Ectodermal cell (in vitro differentiated cells): ENCODE measurements around the gene SLC28A3.
"Not testable (repeated sequence)": the region's sequence is repeated elsewhere in the genome, so short reads cannot be mapped to it uniquely, and the experiment has no call there.

Experiments used
- H3K27ac ChIP-seq: 2 replicates; pipeline ENCODE4 v1.7.0; 2013; ENCODE audit warnings: mild to moderate bottlenecking, low read depth, low read length; ENCODE audit not compliant: insufficient read depth, poor library complexity, severe bottlenecking
- H3K27me3 ChIP-seq: 2 replicates; pipeline ENCODE4 v1.7.0; 2013; ENCODE audit warnings: mild to moderate bottlenecking, low read length; ENCODE audit not compliant: insufficient read depth, control insufficient read depth, poor library complexity, severe bottlenecking
- H3K36me3 ChIP-seq: one replicate; pipeline ENCODE4 v1.7.0; 2013; ENCODE audit warnings: low read length; ENCODE audit not compliant: control insufficient read depth, insufficient read depth
- H3K4me1 ChIP-seq: one replicate; pipeline ENCODE4 v1.7.0; 2013; ENCODE audit warnings: low read length; ENCODE audit not compliant: control insufficient read depth, insufficient read depth
- H3K4me3 ChIP-seq: 2 replicates; pipeline ENCODE4 v1.7.0; 2013; ENCODE audit warnings: low read depth, low read length, control low read depth; ENCODE audit not compliant: insufficient read depth
- H3K9me3 ChIP-seq: 2 replicates; pipeline ENCODE4 v1.7.0; 2013; ENCODE audit warnings: mild to moderate bottlenecking, low read length, moderate library complexity; ENCODE audit not compliant: control insufficient read depth
- WGBS, 2 experiments: methylation state at CpG; one replicate each; pipeline ENCODE4 v1.1.7; 2013; ENCODE audit warnings: missing lambda C conversion rate in 2 of 2; 5-methylcytosine and 5-hydroxymethylcytosine counted together

Gene SLC28A3

GRCh38 chr9:84375954-84376353 lies 35.4 kb upstream of the SLC28A3 start:
- no peaks in the 10 kb centered on the region for H3K9me3 ChIP-seq

GRCh38 chr9:84374516-84374915 lies 34.0 kb upstream of the SLC28A3 start:
- H3K4me1 ChIP-seq: no peaks in the 10 kb centered on the region
- H3K36me3 ChIP-seq: no peaks in the 10 kb centered on the region
- no peaks in the 10 kb centered on the region for H3K9me3 ChIP-seq
- 92 to 93% methylated on average over 2 of the region's 2 CpGs for WGBS, 2 experiments
- no peaks in the 10 kb centered on the region for H3K27me3 ChIP-seq
- H3K4me3 ChIP-seq: no peak overlapping the region
- no peak overlapping the region for H3K27ac ChIP-seq

More at GRCh38 chr9:84375954-84376353, 35.4 kb upstream of the SLC28A3 start:
- no peaks in the 10 kb centered on the region for H3K36me3 ChIP-seq
- no peaks in the 10 kb centered on the region for H3K27me3 ChIP-seq
- WGBS, 2 experiments: 89 to 95% methylated on average over 3 of the region's 3 CpGs
- no peaks in the 10 kb centered on the region for H3K4me1 ChIP-seq
- no peak overlapping the region for H3K27ac ChIP-seq
- H3K4me3 ChIP-seq: no peak overlapping the region

GRCh38 chr9:84374013-84374412 lies 33.5 kb upstream of the SLC28A3 start:
- H3K4me1 ChIP-seq: no peaks in the 10 kb centered on the region
- no peaks in the 10 kb centered on the region for H3K9me3 ChIP-seq
- no peak overlapping the region for H3K27ac ChIP-seq
- H3K27me3 ChIP-seq: no peaks in the 10 kb centered on the region
- no peak overlapping the region for H3K4me3 ChIP-seq
- no peaks in the 10 kb centered on the region for H3K36me3 ChIP-seq
- 89 to 95% methylated on average over 3 to 4 of the region's 4 CpGs for WGBS, 2 experiments

GRCh38 chr9:84371737-84372136 lies 31.2 kb upstream of the SLC28A3 start:
- Histone ChIP-seq H3K27me3 (no peaks in the 10 kb centered on the region), H3K4me3 (no peak overlapping the region), H3K36me3 (no peaks in the 10 kb centered on the region), H3K9me3 (no peaks in the 10 kb centered on the region), H3K4me1 (no peaks in the 10 kb centered on the region), H3K27ac (no peak overlapping the region)
- 93 to 95% methylated on average over 2 of the region's 2 CpGs for WGBS, 2 experiments

- Histone ChIP-seq H3K4me3 (no peak overlapping the region), H3K27ac (no peak overlapping the region), H3K27me3 (no peaks in the 10 kb centered on the region), H3K36me3 (no peaks in the 10 kb centered on the region), H3K9me3 (no peaks in the 10 kb centered on the region), H3K4me1 (no peaks in the 10 kb centered on the region)
- WGBS, 2 experiments: 89 to 92% methylated on average over 2 to 3 of the region's 3 CpGs
Observed at GRCh38 chr9:84368601-84369000, 28.0 kb upstream of the SLC28A3 start.

GRCh38 chr9:84367726-84368125 lies 27.2 kb upstream of the SLC28A3 start:
- 53 to 56% methylated on average over 10 of the region's 10 CpGs for WGBS, 2 experiments

GRCh38 chr9:84366683-84367082 lies 26.1 kb upstream of the SLC28A3 start:
- H3K9me3 ChIP-seq: no peaks in the 10 kb centered on the region
- no peaks in the 10 kb centered on the region for H3K27me3 ChIP-seq
- no peaks in the 10 kb centered on the region for H3K4me1 ChIP-seq
- H3K36me3 ChIP-seq: no peaks in the 10 kb centered on the region
- no peak overlapping the region for H3K27ac ChIP-seq
- WGBS, 2 experiments: 97 to 100% methylated on average over 1 of the region's 1 CpG
- H3K4me3 ChIP-seq: no peak overlapping the region

More at GRCh38 chr9:84367726-84368125, 27.2 kb upstream of the SLC28A3 start:
- not testable (repeated sequence) for H3K4me3 ChIP-seq, H3K27me3 ChIP-seq, H3K9me3 ChIP-seq, H3K27ac ChIP-seq, H3K36me3 ChIP-seq, H3K4me1 ChIP-seq

GRCh38 chr9:84364894-84365490 lies 24.4 kb upstream of the SLC28A3 start:
- H3K27ac ChIP-seq, H3K4me3 ChIP-seq, H3K9me3 ChIP-seq, H3K4me1 ChIP-seq, H3K36me3 ChIP-seq, H3K27me3 ChIP-seq: not testable (repeated sequence)
- 85 to 90% methylated on average over 1 of the region's 1 CpG for WGBS, 2 experiments

- WGBS, 2 experiments: 91 to 96% methylated on average over 5 to 6 of the region's 6 CpGs
- Histone ChIP-seq H3K36me3 (no peaks in the 10 kb centered on the region), H3K9me3 (no peaks in the 10 kb centered on the region), H3K27me3 (no peaks in the 10 kb centered on the region), H3K4me1 (no peaks in the 10 kb centered on the region), H3K27ac (no peak overlapping the region), H3K4me3 (no peak overlapping the region)
Observed at GRCh38 chr9:84361645-84362044, 21.1 kb upstream of the SLC28A3 start.

- Histone ChIP-seq H3K36me3 (no peaks in the 10 kb centered on the region), H3K4me1 (no peaks in the 10 kb centered on the region), H3K9me3 (no peaks in the 10 kb centered on the region), H3K27me3 (no peaks in the 10 kb centered on the region), H3K27ac (no peak overlapping the region), H3K4me3 (no peak overlapping the region)
- 94 to 95% methylated on average over 3 of the region's 3 CpGs for WGBS, 2 experiments
Observed at GRCh38 chr9:84357275-84357674, 16.7 kb upstream of the SLC28A3 start.

- Histone ChIP-seq H3K27me3 (no peaks in the 10 kb centered on the region), H3K4me1 (no peaks in the 10 kb centered on the region), H3K9me3 (no peaks in the 10 kb centered on the region), H3K27ac (no peak overlapping the region), H3K36me3 (no peaks in the 10 kb centered on the region), H3K4me3 (no peak overlapping the region)
- WGBS, 2 experiments: 82 to 93% methylated on average over 1 of the region's 1 CpG
Observed at GRCh38 chr9:84354035-84354434, 13.5 kb upstream of the SLC28A3 start.
